ENCODE data around the gene IL22RA1.

DNA sequence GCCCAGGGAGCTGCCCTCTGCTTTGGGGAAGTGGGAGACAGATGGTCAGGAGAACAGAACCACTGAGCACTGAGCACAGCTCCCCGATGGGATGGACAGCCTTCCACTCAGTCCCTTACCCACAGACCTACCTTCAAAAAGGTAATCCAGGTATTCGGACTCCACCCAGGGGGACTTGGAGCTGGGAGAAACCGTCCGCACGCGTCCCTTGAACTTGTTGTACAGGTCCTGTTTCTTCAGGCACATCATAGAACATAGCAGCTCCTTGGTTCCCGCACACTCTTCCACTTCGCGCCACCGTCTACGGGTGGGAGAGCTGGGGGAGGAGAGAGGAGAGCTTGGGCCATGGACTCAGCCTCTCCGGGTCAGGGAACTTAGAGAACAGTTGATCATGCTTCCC, 26.3 kb upstream of the IL22RA1 start:
- no peak for TF ChIP-seq POLR2A (IDR thresholded peaks at IDR 0.05)
- TF ChIP-seq, protein P1, sequence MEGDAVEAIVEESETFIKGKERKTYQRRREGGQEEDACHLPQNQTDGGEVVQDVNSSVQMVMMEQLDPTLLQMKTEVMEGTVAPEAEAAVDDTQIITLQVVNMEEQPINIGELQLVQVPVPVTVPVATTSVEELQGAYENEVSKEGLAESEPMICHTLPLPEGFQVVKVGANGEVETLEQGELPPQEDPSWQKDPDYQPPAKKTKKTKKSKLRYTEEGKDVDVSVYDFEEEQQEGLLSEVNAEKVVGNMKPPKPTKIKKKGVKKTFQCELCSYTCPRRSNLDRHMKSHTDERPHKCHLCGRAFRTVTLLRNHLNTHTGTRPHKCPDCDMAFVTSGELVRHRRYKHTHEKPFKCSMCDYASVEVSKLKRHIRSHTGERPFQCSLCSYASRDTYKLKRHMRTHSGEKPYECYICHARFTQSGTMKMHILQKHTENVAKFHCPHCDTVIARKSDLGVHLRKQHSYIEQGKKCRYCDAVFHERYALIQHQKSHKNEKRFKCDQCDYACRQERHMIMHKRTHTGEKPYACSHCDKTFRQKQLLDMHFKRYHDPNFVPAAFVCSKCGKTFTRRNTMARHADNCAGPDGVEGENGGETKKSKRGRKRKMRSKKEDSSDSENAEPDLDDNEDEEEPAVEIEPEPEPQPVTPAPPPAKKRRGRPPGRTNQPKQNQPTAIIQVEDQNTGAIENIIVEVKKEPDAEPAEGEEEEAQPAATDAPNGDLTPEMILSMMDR (IDR thresholded peaks at IDR 0.05): no peak

Measured in lower leg skin (tissue), 3 donors.